Transverse colon (tissue), 4 donors: ENCODE measurements around the gene ANO3.

Source experiments
- CTCF ChIP-seq, 5 experiments: fragments of 200-600 bp in 3 of 5; fragments of 450-650 bp in 2 of 5; sonication (generic) in 3 of 5; IDR thresholded peaks; 1 replicate in 2 of 5; 2 replicates in 3 of 5; pipeline ENCODE4 v1.5.1; 2016 to 2017; ENCODE audit warnings: antibody characterized with exemption in 5 of 5, inconsistent platforms in 3 of 5, mild to moderate bottlenecking in 2 of 5, moderate library complexity in 1 of 5
- EP300 ChIP-seq: sonication (generic); formaldehyde crosslinking; IDR thresholded peaks from one replicate; pipeline ENCODE4 v1.6.1; 2017; ENCODE audit warnings: antibody characterized with exemption, low read depth
- POLR2A ChIP-seq: fragments of 450-650 bp; IDR thresholded peaks from one replicate; pipeline ENCODE4 v1.6.1; 2016; ENCODE audit warnings: antibody characterized with exemption, mild to moderate bottlenecking, moderate library complexity
- POLR2AphosphoS5 ChIP-seq, 3 donors: sonication (generic); formaldehyde crosslinking; IDR thresholded peaks; one replicate each; pipeline ENCODE4 v1.6.1; 2016; ENCODE audit warnings: antibody characterized with exemption in 3 of 3

- TF ChIP-seq CTCF (IDR thresholded peaks at IDR 0.05) (no peak), POLR2A (no peak), POLR2AphosphoS5 (IDR thresholded peaks at IDR 0.05) (no peak), EP300 (no peak)
Measured at GRCh38 chr11:26621132-26621531, 289.2 kb downstream of the ANO3 start.
